HG03196 (cell line): ENCODE results near the gene PPP3CA.

ENCODE experiments used
- ATAC-seq: cut with Tn5 transposase; IDR thresholded peaks from one replicate; pipeline ENCODE4 v1.9.1; 2021; ENCODE audit not compliant: unreplicated experiment

Gene PPP3CA

DNA sequence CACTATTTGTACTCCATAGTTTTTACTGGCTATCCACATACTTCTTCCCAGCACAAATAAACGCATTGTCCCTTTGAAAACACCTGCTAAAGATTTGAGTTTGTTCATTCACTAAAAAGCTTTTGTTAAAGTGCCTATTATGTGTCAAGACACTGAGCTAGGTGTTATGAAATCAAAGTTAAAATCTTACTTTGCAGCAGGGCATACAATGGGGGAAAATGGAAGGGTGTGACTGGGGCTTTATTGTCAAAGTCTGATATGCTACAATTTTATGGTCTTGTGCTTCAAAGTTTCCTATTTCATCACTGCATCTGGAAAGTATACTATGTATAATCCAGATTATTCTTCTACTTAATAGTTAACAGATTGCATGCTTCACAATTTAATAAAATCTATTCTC lies 128.4 kb downstream of the PPP3CA start:
- ATAC-seq = no peak

DNA sequence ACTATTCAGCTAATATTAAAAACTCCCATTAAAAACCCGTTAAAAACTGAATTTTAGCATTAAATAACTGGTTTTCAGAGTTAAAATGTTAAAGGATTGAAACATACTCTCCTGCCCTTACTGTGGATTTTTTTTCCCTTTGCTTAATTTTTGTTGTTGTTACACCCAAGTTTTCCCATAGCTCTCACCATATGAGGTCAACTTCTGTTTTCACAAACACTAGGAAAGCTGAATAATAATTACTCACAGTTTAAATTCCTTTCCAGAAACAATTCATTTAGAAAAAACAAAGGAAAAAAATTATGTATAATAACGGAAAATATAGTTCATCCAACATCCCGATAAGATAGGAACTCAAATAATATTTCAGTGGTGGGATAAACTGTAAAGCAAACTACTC lies 129.0 kb downstream of the PPP3CA start:
- ATAC-seq = no peak

DNA sequence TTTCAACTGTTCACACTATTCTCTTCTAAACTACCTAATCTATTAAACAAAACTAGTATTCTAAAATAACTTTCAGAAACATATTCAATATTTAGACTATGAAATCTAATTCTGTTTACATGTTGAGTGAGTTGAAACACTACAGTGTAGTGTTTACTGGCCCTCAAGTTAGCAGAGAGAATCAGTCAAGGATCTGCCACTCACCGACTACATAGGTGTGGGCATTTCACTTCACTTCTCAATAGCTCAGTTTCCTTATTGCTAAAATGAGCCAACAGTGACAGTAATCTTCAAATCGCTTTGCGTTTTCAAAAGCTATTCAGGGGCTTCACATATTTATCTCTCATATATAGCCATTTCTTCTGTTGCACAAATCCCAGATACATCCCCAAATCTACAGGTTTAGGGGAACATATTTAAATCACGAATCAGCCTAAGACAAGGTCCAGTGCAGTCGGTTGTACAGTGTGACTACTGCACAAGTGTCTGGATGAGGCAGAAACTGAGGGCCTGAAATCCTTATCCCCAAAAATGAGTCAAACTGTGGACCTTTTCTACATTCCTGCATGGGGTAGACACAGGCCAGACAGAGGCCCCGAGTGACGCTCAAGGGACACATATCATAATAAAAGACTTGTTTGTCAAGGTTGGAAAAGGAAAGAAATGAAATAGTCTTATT lies 129.8 kb downstream of the PPP3CA start:
- no peak for ATAC-seq

DNA sequence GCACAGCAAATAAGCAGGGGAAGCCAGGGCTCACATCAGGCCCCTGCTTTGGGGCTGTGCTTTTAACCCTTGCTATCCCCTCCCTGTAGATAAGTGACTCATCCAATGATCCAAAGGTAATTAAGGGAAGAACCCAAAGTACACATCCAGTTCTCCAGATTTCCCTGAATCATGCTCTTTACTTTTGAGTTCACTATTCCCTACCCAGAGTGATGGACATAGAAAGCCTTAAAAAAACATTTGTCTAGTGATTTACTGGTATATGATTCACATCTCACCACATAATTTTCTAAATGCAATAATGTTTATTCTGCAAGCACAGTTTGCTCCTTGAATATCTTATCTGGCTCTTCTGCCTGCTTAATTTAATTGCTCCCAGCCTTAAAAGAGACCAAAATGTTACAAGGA lies 136.2 kb downstream of the PPP3CA start:
- no peak for ATAC-seq

DNA sequence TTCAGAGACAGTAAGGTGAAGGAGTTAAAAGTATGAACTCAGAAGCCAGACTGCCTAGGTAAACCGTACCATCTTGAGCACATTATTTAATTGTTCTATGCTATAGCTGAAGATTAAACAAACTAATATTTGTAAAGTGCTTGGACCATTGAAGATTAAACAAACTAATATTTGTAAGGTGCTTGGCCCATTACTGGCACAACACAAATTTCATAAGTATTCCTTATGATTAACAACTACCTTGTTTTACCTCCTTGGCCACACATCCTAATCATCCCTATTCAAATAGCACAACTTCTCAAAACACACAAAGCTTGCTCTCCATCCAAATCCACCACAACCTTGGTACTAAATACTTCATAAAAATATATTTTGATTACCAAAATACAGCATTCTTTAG lies 137.0 kb downstream of the PPP3CA start:
- ATAC-seq = no peak

DNA sequence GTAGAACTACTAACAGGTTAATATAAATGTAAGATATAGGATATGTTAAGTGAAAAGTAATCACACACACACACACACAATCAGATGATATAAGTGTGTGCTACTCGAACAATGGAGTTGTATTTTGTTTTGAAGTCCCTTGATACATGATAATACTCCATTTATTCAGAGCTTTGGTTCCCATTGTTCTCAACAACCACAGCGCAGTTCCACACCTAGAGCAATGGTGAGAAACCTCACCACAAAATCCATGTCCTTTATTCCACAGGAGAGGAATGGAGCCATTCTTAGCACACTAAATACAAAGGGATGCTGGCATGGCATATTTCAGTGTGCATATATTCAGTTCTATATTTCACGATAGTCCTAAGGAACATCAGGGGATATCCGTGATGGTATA lies 139.2 kb downstream of the PPP3CA start:
- ATAC-seq = no peak

DNA sequence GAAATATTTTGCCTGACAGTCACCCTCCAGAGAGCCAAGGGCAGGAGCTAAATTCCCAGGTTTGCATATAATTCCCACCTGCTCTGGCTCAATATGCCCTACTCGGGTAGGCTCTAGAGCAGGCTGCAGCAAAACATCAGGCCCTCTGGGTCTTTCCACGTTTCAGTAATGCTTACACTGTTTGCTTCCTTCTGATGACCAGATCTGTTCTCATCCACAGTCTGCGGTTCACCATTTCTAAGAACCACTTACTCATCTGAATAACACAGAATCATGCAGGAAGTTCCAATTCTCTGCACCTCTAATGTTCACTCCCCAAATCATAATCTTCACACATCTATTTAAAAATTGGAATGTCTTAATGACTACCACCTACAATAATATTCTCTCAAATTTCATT lies 141.4 kb downstream of the PPP3CA start:
- peak; percentile 97 for ATAC-seq

DNA sequence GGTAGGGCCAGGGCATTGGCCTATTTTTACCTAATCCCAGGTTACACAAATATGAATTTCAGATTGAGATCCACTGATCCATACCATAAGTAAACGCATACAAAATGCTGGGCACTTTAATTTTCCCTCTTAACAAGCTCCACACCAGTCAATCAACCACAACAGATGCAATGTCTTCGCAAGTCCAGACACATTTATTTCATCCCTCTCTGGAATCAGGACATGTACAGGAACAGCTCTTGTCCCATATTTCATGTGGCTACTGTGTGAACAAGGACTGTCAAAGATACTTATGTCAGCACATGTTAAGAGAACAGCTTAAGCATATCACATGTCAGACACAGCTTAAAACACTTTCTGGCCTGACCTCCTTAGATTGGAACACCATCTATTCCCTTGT lies 145.9 kb downstream of the PPP3CA start:
- no peak for ATAC-seq

DNA sequence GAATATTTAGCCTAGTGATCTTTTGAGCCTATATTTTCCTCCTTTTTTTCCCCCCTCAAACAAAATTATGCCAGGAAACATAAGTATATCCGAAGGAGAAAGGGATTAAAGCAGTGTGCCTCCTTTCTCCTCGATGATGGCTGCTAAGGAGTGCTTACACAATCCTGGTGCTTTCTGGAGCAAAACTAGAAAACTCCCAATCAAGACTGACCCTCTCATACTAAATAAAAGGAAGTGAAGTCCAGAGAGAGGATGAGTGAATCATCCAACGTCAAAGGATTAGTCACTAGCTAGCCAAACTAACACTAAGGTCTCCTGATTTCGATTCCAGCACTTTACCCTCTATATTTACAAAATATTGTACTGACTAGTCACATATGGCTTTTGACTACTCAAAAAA lies 146.8 kb downstream of the PPP3CA start:
- ATAC-seq = no peak

DNA sequence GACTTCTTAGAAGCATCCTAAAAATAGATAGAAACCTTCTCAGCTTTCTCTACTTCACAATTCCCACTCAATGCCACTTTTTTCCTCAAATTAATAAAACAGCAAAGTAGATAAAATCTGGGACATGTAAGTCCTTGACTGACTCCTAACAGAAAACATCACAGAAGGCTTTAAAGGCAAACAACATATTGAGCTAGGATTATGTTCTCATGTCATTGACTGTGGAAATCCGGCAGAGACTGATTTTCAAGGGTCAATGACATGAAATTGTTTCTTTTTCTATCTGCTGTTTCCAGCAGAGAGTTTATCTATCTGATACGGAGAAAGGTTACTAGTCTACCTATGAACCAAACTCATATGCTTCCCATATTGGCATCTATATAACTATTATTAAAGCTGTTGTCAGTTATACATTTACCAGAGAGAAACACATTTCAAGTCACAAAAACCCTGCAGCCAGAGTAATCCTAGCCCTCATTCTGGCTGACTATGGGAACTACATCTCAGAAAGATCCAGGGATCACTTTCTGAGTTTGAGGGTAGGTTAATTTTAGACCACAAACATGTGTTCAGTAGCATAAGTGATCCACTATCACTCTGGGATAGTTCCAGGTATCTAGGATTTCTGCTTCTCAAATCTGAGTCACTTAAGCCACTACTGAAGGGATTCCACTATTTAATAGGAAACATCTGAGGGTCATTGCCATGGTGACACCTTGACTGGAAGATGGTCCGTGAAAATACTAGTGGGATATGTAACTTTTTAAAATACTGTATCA lies 147.6 kb downstream of the PPP3CA start:
- ATAC-seq = no peak

DNA sequence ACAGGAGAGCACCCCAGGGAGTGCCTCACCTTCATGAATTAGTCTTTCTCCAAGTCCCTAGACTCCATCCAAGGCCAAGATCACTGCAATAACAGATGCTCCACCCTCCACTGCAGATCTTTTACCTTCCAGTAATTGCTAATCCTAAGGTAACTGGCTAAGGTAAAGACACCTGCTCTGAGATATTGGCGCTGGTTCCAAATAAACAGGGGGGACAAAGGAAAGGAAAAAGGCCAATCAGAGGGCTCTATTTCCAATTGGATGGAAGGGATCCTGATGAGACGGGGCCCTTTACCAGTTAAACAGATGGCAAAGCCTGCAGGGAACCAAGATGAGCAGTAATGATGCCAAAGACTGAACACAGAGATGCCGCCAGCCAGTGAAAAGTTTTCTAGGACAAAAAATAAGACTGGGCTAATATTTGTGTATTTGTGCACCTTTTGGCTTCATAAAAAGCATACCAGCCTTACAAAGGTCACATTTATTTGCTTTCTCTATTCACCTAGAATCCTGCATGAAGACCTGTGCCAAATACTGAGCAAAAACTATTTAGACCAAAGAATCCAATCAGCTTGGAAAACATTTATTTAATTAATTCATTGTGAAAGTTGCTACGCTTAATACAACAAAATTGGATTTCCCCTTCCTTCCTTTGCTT lies 148.5 kb downstream of the PPP3CA start:
- no peak for ATAC-seq

DNA sequence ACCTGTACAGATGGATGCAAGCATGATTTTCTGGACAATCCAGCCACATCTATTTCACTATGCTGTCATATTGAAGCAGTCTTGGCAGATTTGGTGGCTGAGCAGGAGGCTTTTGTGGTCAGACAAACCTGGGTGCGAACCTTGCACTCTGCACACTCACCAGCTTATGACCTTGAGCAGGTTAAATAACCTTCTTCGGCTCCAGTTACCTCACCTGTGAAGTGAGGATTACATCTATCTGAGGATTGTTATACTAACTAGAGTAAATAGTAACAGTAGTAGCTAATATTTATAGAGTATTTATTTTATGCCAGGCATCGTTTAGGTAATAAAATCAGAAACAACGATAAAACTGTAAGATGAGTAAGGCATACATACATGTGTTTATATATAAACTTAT lies 150.0 kb downstream of the PPP3CA start:
- no peak for ATAC-seq

DNA sequence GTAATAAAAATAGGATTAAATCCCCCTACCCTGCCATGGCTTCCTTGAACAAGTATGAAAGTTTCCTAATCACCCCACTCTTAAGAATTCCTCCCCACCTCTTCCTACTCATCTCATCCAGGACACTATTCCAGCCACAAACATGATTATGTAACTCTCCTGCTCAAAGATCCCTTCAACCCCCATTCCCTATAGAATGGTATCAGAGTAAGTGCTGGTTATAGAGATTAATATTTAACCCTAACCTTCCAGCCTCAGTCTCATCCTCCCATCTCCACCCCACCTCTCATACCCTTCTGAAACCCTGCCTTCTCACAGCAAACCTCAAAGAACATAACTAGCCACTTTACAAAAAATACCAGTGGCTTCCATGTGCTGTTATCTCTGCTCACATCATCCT lies 155.1 kb downstream of the PPP3CA start:
- peak; percentile 79 for ATAC-seq

DNA sequence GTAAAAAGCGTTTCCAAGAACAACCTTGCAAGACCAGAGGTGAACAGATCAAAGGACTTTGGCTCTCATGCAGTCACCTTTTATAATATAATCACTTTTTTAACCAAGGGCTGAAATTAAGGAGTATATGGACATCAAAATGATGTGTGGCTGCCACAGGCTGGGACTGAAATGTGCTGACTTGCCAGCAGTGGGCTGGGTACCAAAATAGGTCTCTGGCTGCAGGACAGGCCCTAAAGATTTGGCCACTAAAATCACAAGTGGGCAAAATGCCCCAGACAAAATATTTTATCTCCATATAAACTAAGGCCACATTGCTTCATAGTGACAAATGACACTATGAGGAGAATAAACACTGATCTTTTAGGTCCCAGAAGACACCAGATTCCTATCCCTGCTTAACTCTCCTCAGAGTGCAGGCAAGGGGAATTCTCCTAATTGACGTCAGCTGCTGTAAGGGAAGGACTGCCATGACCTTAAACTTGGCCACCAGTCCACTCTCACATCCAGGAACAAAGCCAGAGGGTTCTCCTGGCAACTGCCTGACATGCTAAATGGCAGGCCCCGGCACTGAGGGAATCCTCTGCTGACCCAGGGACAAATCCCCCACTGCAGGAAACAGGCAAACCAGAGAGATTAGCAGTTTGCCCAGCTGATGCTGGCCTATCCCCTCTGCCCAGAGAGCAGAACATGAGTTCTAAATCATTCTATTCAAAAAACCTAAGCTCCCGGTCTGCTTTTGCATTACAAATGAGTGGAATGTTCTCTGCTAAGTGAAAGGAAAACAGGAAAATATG lies 155.8 kb downstream of the PPP3CA start:
- ATAC-seq = no peak

DNA sequence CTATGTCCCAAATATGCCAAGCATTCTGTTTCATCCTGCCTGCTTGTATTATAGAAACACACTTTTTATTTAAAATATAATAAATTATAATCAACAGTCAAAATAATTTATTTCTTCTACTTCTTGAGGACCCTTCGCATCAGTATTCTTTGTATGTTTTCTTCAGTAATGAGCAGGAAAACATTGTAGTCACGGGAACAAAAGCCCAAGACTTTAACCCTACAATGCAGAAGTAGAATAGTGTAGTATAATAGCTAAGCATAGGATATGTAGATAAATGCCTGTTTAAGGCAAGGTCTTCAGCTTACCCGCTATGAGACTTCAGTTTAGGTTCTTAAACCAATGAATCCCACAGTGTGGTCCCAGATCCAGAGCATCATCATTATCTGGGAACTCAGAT lies 156.6 kb downstream of the PPP3CA start:
- no peak for ATAC-seq

DNA sequence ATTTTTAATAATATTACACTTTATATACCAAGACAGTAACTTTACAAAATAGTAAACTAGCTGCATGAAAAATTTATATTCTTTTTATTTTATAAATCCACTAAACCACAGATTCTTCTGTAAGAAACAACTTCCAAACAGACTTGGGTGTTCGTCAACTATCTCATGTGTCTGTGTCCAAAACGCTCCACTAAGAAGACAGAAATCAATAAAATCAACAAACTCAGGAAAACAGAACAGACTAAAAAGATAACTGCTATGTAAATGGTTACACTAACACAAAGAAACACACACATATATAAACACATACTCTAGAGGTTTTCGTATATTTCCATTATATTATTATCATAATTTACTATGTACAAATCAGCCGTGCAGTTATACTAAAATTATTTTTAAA lies 158.4 kb downstream of the PPP3CA start:
- ATAC-seq = no peak

DNA sequence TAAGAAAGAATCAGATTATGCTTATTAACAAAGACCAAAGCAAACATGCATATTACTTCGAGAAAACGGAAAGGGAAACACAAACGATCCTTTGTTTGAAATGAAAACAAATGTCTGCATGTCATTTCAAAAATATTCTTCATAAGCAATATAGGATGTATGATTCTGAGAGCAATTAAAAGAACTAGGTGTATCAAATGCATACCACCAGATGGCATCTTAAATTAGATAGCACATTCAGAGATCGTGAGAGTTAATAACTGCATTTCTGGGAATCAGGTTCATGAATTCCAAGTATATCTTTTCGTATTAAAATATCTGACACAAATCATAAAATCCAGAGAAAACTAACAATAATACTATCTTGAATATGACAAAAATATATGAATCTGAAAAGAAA lies 159.5 kb downstream of the PPP3CA start:
- no peak for ATAC-seq

DNA sequence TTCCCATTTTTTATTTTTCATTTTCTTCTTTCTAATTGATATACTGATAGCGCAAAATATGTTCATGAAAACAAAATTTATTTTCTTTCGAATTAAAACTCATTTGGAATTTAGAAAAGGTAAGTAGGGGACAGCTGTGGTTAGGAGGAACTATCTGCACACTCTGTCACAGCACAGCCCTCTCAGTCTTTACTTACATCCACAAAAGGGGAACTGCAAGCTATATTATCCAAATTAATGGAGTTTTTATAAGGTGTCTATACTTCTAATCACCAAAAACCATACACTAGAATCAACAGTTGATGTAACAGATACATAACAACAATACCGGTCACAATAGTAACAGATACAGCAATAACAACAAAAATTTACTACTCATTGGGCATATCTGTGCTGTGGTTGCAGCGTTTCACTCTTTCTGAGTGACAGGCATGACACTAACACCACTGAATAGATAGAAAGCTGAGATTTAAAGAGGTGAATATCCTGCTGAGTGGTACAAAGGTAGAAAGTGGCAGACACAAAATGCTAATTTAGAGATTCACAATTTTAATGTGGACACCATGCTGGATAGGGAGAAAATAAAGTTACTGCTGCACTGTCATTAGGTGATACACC lies 160.7 kb downstream of the PPP3CA start:
- no peak for ATAC-seq

DNA sequence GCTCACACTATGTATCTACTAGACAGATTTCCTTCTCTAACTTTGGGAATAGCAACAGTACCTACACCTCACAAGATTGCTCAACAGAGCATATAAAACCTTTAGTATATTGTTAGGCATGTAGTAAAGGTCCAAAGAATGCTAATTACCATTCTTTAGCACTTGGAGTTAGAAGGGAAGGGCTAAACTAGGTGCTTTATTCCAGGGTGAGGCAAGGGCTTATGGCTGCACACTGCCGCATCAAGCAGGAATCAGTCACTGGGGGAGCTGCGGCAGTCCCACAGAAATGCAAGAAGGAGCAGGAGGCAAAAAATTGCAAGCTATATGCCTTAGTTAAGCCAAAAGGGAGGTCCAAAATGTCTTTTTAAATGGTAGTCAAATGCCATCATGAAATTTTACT lies 162.7 kb downstream of the PPP3CA start:
- no peak for ATAC-seq

DNA sequence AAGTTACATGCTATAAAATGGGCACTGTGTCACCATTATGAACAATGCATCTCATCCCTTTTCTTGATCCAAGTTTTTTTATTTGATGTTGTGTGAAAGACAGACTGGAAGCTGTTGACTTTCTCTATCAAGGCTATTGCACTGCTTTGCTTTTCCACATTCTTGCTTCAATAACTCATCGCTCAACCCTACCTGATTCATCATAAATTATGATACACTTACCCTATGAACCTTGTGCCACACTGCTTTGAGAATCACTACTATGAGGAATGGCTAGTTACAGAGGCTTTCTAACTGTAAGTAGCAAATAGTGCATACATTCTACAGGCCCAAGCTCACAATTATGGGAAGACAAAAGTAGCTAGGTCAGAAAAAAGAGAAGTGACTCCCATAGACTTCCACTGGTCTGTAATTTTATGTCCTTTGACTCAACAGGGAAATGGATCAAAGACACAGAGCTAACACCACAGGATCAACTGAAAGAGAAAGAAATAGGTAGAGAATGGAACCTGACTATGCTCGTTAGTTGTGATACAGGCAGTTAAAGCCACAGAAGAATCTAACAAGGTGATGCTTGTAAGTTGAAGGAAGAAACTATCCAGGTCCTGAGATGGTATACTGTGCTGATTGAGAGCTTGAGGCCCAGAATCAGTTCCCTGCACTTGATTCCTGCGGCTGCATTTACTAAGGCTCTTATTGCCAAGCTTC lies 163.5 kb downstream of the PPP3CA start:
- no peak for ATAC-seq
